Endothelial cell of umbilical vein (primary cell): ENCODE measurements around the gene HIPK1. TPM values are rescaled to one million over a fixed set of nuclear protein-coding genes. Genes with fewer than 3 reads are reported as not detected.
"Not testable (repeated sequence)": the region's sequence is repeated elsewhere in the genome, so short reads cannot be mapped to it uniquely, and the experiment has no call there.

Experiments
- BruUV-seq: library from RNA; stranded (reverse); fragments of 400-500 nt; replicated peaks from 2 replicates; lab custom pipeline; 2021; lab: Mats Ljungman, UMichigan
- CTCF ChIA-PET: fragments of 300-600, 350-600 bp; sonication (Branson Sonifier 250); formaldehyde crosslinking; loops from one replicate; lab custom pipeline; 2021; ENCODE audit warnings: antibody characterized with exemption, inconsistent platforms; lab: Charles Lee
- POLR2A ChIA-PET: fragments of 300-600, 350-600 bp; sonication (Branson Sonifier 250); formaldehyde crosslinking; loops from one replicate; lab custom pipeline; 2021; ENCODE audit warnings: antibody characterized with exemption, inconsistent platforms; lab: Charles Lee
- DNase-seq: peaks from one replicate; pipeline ENCODE4 v3.0.0-alpha.2; 2011; ENCODE audit warnings: low read depth, low spot score
- FAIRE-seq: peaks from 2 replicates; lab custom pipeline; 2011; peaks lifted over from hg19 to GRCh38; lab: Jason Lieb, UNC
- H2AFZ ChIP-seq: 2 replicates; pipeline ENCODE4 v1.6.0; 2012; ENCODE audit warnings: low read depth, low read length, control low read depth, inconsistent platforms
- H3K27ac ChIP-seq: 2 replicates; pipeline ENCODE4 v1.5.1; 2011; ENCODE audit warnings: low read depth, mild to moderate bottlenecking, control low read depth, low read length, moderate library complexity; ENCODE audit not compliant: insufficient read depth
- H3K27me3 ChIP-seq, 2 experiments: 2 replicates each; pipeline versions ENCODE4 v1.6.0 to v1.6.1; 2011; ENCODE audit warnings: low read length in 2 of 2, mixed read lengths in 1 of 2; ENCODE audit not compliant: control insufficient read depth in 2 of 2, insufficient read depth in 2 of 2
- H3K36me3 ChIP-seq, 2 experiments: 2 replicates in 1 of 2; 3 replicates in 1 of 2; pipeline ENCODE4 v1.5.1; 2011; ENCODE audit warnings: low read length in 2 of 2, mild to moderate bottlenecking in 1 of 2, moderate library complexity in 1 of 2; ENCODE audit not compliant: control insufficient read depth in 2 of 2, insufficient read depth in 2 of 2; ENCODE audit errors: extremely low read depth in 1 of 2
- H3K4me1 ChIP-seq: 3 replicates; pipeline ENCODE4 v1.5.1; 2011; ENCODE audit warnings: mild to moderate bottlenecking, low read length; ENCODE audit not compliant: control insufficient read depth, insufficient read depth; ENCODE audit errors: extremely low read depth
- H3K4me2 ChIP-seq: 2 replicates; pipeline ENCODE4 v1.6.1; 2011; ENCODE audit warnings: low read length, control low read depth, mixed read lengths; ENCODE audit not compliant: insufficient read depth
- H3K4me3 ChIP-seq, 3 experiments: fragments of 200-600 bp in 1 of 3; sonication (generic), shearing (Covaris generic) in 1 of 3; replicated peaks in 1 of 3; 2 replicates each; pipeline ENCODE4 v1.5.1; 2011 to 2016; ENCODE audit warnings: control low read depth in 3 of 3, low read length in 3 of 3, mild to moderate bottlenecking in 2 of 3, inconsistent platforms in 1 of 3, low read depth in 1 of 3, moderate library complexity in 1 of 3; ENCODE audit not compliant: insufficient read depth in 1 of 3
- H3K79me2 ChIP-seq: 2 replicates; pipeline ENCODE4 v1.6.0; 2012; ENCODE audit warnings: low read length, inconsistent platforms; ENCODE audit not compliant: control insufficient read depth, insufficient read depth
- H3K9ac ChIP-seq: replicated peaks from 2 replicates; pipeline ENCODE3; 2011; ENCODE audit warnings: low read length, control low read depth; ENCODE audit not compliant: insufficient read depth; ENCODE audit errors: extremely low read depth
- H3K9me1 ChIP-seq: replicated peaks from 3 replicates; pipeline ENCODE4 v1.6.0; 2011; ENCODE audit warnings: mild to moderate bottlenecking, low read length; ENCODE audit not compliant: control insufficient read depth, insufficient read depth; ENCODE audit errors: extremely low read depth
- H3K9me3 ChIP-seq: replicated peaks from 2 replicates; pipeline ENCODE4 v1.5.1; 2012; ENCODE audit warnings: low read length, inconsistent platforms; ENCODE audit not compliant: control insufficient read depth, insufficient read depth
- H4K20me1 ChIP-seq: replicated peaks from 2 replicates; pipeline ENCODE3; 2011; ENCODE audit warnings: mild to moderate bottlenecking, low read length; ENCODE audit not compliant: control insufficient read depth, insufficient read depth; ENCODE audit errors: extremely low read depth
- FOS ChIP-seq: IDR thresholded peaks from 2 replicates; pipeline ENCODE4 v1.6.1; 2011; ENCODE audit warnings: mild to moderate bottlenecking, low read length, moderate library complexity, borderline replicate concordance; ENCODE audit not compliant: insufficient read depth
- JUN ChIP-seq: IDR thresholded peaks from 2 replicates; pipeline ENCODE4 v1.6.1; 2011; ENCODE audit warnings: borderline replicate concordance, low read depth; ENCODE audit not compliant: insufficient read length, insufficient read depth
- dilution Hi-C: fragments of 300-500 bp; cut with MboI; formaldehyde crosslinking; loops from one replicate; pipeline ENCODE4 v1.15.0; 2019; ENCODE audit warnings: low sequenced_read_pairs; ENCODE audit not compliant: extremely low pct_ligation_motif_present
- intact Hi-C: fragments of 100-400 bp; cut with micrococcal nuclease; formaldehyde crosslinking; loops from one replicate; pipeline ENCODE4 v1.10.0; 2022
- polyA plus RNA-seq, 4 experiments: library from polyadenylated mRNA; depleted of rRNA in 3 of 4; stranded (reverse) in 3 of 4; unstranded in 1 of 4; fragments of >200 nt; gene quantifications; 2 replicates each; pipeline versions ENCODE4 v1.2.1 to v1.2.3, GENCODE V29; 2011 to 2012; ENCODE audit warnings: missing spikeins in 1 of 4
- total RNA-seq: library from RNA; stranded (reverse); gene quantifications from 2 replicates; pipeline ENCODE4 v1.2.3, GENCODE V29; 2021

Gene HIPK1
- total and polyA plus RNA-seq, 2 donors (not counting 3 experiments of a cell fraction or from before 2014, with no cell fraction given) = 39.3 to 56.1 TPM

- no peak overlapping the region for H2AFZ ChIP-seq
- H3K9ac ChIP-seq = no peak overlapping the region
- H3K79me2 ChIP-seq = no peaks in the 10 kb centered on the region
- POLR2A ChIA-PET = no interaction called here
- BruUV-seq = no TSS peak
- no peak overlapping the region for H3K27ac ChIP-seq
- no peaks in the 10 kb centered on the region for H4K20me1 ChIP-seq
- H3K36me3 ChIP-seq = no peaks in the 10 kb centered on the region
- H3K4me3 ChIP-seq = no peak overlapping the region
- H3K4me1 ChIP-seq = no peaks in the 10 kb centered on the region
- no peaks in the 10 kb centered on the region for H3K27me3 ChIP-seq
- TF ChIP-seq JUN (no peak), FOS (no peak)
- no peaks in the 10 kb centered on the region for H3K9me3 ChIP-seq
- dilution Hi-C loops = no loop called here
- H3K9me1 ChIP-seq = no peaks in the 10 kb centered on the region
- no peak for DNase-seq
- FAIRE-seq = no peak
- CTCF ChIA-PET = interaction anchor here (0.6 to 1.3 kb wide), 2 partner anchors 24 to 608 kb away, joined by 3 to 4 read pairs; partner anchors contain the start of gene OLFML3
- intact Hi-C loops = no loop called here
- no peak overlapping the region for H3K4me2 ChIP-seq
Measured at GRCh38 chr1:114003431-114003830, 74.3 kb downstream of the HIPK1 start.

GRCh38 chr1:114006825-114007224 is 77.7 kb downstream of the HIPK1 start:
- FAIRE-seq, H3K9me3 ChIP-seq, H3K27me3 ChIP-seq, H3K9me1 ChIP-seq, H3K4me1 ChIP-seq, DNase-seq, H4K20me1 ChIP-seq, H3K79me2 ChIP-seq, H3K27ac ChIP-seq, dilution Hi-C loops, H3K9ac ChIP-seq, intact Hi-C loops, H3K4me2 ChIP-seq, H3K36me3 ChIP-seq, H2AFZ ChIP-seq, H3K4me3 ChIP-seq, CTCF ChIA-PET, POLR2A ChIA-PET, BruUV-seq: not testable (repeated sequence)
